HepG2 (cell line): ENCODE data around the gene CFAP97D1. TPM values are rescaled to one million over a fixed set of nuclear protein-coding genes. Genes with fewer than 3 reads are reported as not detected.

Experiments
- ATF1 ChIP-seq: IDR thresholded peaks from 2 replicates; pipeline ENCODE4 v1.6.1; 2016; ENCODE audit warnings: mild to moderate bottlenecking, control low read depth
- BORCS8-MEF2B ChIP-seq: sonication (generic); formaldehyde crosslinking; IDR thresholded peaks from 2 replicates; pipeline ENCODE4 v1.8.0; 2022; ENCODE audit warnings: mild to moderate bottlenecking, missing genetic modification reagents
- EP300 ChIP-seq, 3 experiments: sonication (generic) in 1 of 3; formaldehyde crosslinking in 1 of 3; IDR thresholded peaks; 2 replicates each; pipeline versions ENCODE4 v1.5.1 to v1.6.1; 2011 to 2020; ENCODE audit warnings: low read depth in 2 of 3, low read length in 2 of 3, borderline replicate concordance in 1 of 3, improper control_type of control experiment in 1 of 3, mild to moderate bottlenecking in 1 of 3, missing genetic modification reagents in 1 of 3, moderate library complexity in 1 of 3
- GATAD2A ChIP-seq: IDR thresholded peaks from 2 replicates; pipeline ENCODE4 v1.6.1; 2016
- GPN1 ChIP-seq: sonication (generic); formaldehyde crosslinking; IDR thresholded peaks from 2 replicates; pipeline ENCODE4 v1.5.1; 2020; ENCODE audit warnings: missing genetic modification reagents, borderline replicate concordance
- HOXA7 ChIP-seq: sonication (generic); formaldehyde crosslinking; IDR thresholded peaks from 2 replicates; pipeline ENCODE4 v1.8.1; 2022; ENCODE audit warnings: mild to moderate bottlenecking, missing genetic modification reagents, moderate library complexity
- MEIS1 ChIP-seq: sonication (generic); formaldehyde crosslinking; IDR thresholded peaks from 2 replicates; pipeline ENCODE4 v1.9.0; 2021; ENCODE audit warnings: mild to moderate bottlenecking, missing genetic modification reagents, moderate library complexity, borderline replicate concordance
- MLX ChIP-seq: IDR thresholded peaks from 2 replicates; pipeline ENCODE4 v1.6.1; 2016
- NCOA2 ChIP-seq: sonication (generic); formaldehyde crosslinking; IDR thresholded peaks from 2 replicates; pipeline ENCODE4 v1.8.0; 2022; ENCODE audit warnings: inconsistent platforms
- PHF21A ChIP-seq: sonication (generic); formaldehyde crosslinking; IDR thresholded peaks from 2 replicates; pipeline ENCODE4 v1.5.0; 2020; ENCODE audit warnings: mild to moderate bottlenecking, missing genetic modification reagents
- POLR2G ChIP-seq: fragments of 200-400 bp; formaldehyde crosslinking; IDR thresholded peaks from 2 replicates; pipeline ENCODE4 v1.6.1; 2018; ENCODE audit warnings: mild to moderate bottlenecking, low read depth, low read length, moderate library complexity
- SIN3B ChIP-seq: fragments of 150-350 bp; IDR thresholded peaks from 2 replicates; pipeline ENCODE4 v1.6.1; 2014; ENCODE audit warnings: low read length
- SUZ12 ChIP-seq: fragments of 150-350 bp; IDR thresholded peaks from 2 replicates; pipeline ENCODE4 v1.6.1; 2014; ENCODE audit warnings: low read depth, low read length
- TERF1 ChIP-seq: sonication (generic); formaldehyde crosslinking; IDR thresholded peaks from 2 replicates; pipeline ENCODE4 v1.8.0; 2022; ENCODE audit warnings: mild to moderate bottlenecking, missing genetic modification reagents, moderate library complexity
- ZBTB4 ChIP-seq: sonication (generic); formaldehyde crosslinking; IDR thresholded peaks from 2 replicates; pipeline ENCODE4 v1.4.0; 2020; ENCODE audit warnings: missing genetic modification reagents, mild to moderate bottlenecking, borderline replicate concordance
- ZC3H4 ChIP-seq: sonication (generic); formaldehyde crosslinking; IDR thresholded peaks from 2 replicates; pipeline ENCODE4 v1.4.0; 2020; ENCODE audit warnings: missing genetic modification reagents, borderline replicate concordance
- ZNF382 ChIP-seq: sonication (generic); formaldehyde crosslinking; IDR thresholded peaks from 2 replicates; pipeline ENCODE4 v1.5.0; 2020; ENCODE audit warnings: missing genetic modification reagents, mild to moderate bottlenecking, borderline replicate concordance
- ZNF446 ChIP-seq: sonication (generic); formaldehyde crosslinking; IDR thresholded peaks from 2 replicates; pipeline ENCODE4 v1.5.0; 2020; ENCODE audit warnings: mild to moderate bottlenecking, missing genetic modification reagents
- ZNF563 ChIP-seq: sonication (generic); formaldehyde crosslinking; IDR thresholded peaks from 2 replicates; pipeline ENCODE4 v1.8.0; 2022; ENCODE audit warnings: mild to moderate bottlenecking, moderate library complexity, missing genetic modification reagents
- ZNF564 ChIP-seq: sonication (generic); formaldehyde crosslinking; IDR thresholded peaks from 2 replicates; pipeline ENCODE4 v1.8.1; 2023; ENCODE audit warnings: mild to moderate bottlenecking, missing genetic modification reagents
- ZNF678 ChIP-seq: sonication (generic); formaldehyde crosslinking; IDR thresholded peaks from 2 replicates; pipeline ENCODE4 v1.4.0; 2020; ENCODE audit warnings: mild to moderate bottlenecking, missing genetic modification reagents
- ZNF746 ChIP-seq: sonication (generic); formaldehyde crosslinking; IDR thresholded peaks from 2 replicates; pipeline ENCODE4 v1.8.0; 2022; ENCODE audit warnings: mild to moderate bottlenecking, missing genetic modification reagents
- ZNF891 ChIP-seq: sonication (generic); formaldehyde crosslinking; IDR thresholded peaks from 2 replicates; pipeline ENCODE4 v1.5.0; 2020; ENCODE audit warnings: mild to moderate bottlenecking, missing genetic modification reagents
- polyA plus RNA-seq, 8 experiments: library from polyadenylated mRNA; depleted of rRNA in 3 of 8; stranded (reverse) in 7 of 8; unstranded in 1 of 8; fragments of >200 nt; fragmentation: Illumina TruSeq in 4 of 8; extraction: Trizol in 4 of 8; gene quantifications; 2 replicates each; pipeline versions ENCODE4 v1.2.1 to v1.2.3, GENCODE V29; 2011 to 2016; ENCODE audit warnings: low read depth in 4 of 8, missing spikeins in 1 of 8, mixed read lengths in 1 of 8; ENCODE audit not compliant: insufficient read depth in 1 of 8
- total RNA-seq, 5 experiments: library from RNA; depleted of rRNA; stranded (reverse); fragments of >200 nt; fragmentation: Illumina TruSeq; extraction: Trizol; gene quantifications; 2 replicates each; pipeline ENCODE4 v1.2.3, GENCODE V29; 2016; ENCODE audit warnings: low read depth in 1 of 5
- TF ChIP-seq, protein P1 (sequence below): sonication (generic); formaldehyde crosslinking; IDR thresholded peaks from 2 replicates; pipeline ENCODE4 v1.5.0; 2020; ENCODE audit warnings: missing genetic modification reagents

CFAP97D1 gene
- total and polyA plus RNA-seq, 2 of the 13 experiments (the other 11 are each of a cell fraction or from before 2014, with no cell fraction given), result 0.02 TPM; not detected in 1

GRCh38 chr17:43778337-43779144, 1.7 kb upstream of the CFAP97D1 start, which contains the start of gene DUSP3 (continued):
- TF ChIP-seq ZNF446 (peak; percentile 94), EP300 (IDR thresholded peaks at IDR 0.05; ENCODE audit: low read depth in 2 of 2, low read length in 2 of 2) (0 out of 4 replicates have a peak, but pooled peaks of 1 of the 2 experiments have one; percentile 29), EP300 (CRISPR knock-in tag; IDR thresholded peaks at IDR 0.05; ENCODE audit: borderline replicate concordance) (0 out of 2 replicates have a peak, but pooled peaks have one; percentile 31), BORCS8-MEF2B (peak; percentile 68), TERF1 (0 out of 2 replicates have a peak, but pooled peaks have one; percentile 67), ZNF564 (CRISPR knock-in tag) (no peak; the same call in 1 of the 2 replicates), GPN1 (CRISPR knock-in tag) (0 out of 2 replicates have a peak, but pooled peaks have one; percentile 27), HOXA7 (CRISPR knock-in tag) (no peak), ZNF382 (no peak), SUZ12 (no peak), ZNF678 (CRISPR knock-in tag) (peak; percentile 74; the same call in 1 of the 2 replicates), GATAD2A (CRISPR knock-in tag) (no peak), ZNF563 (CRISPR knock-in tag) (peak; percentile 97), ATF1 (no peak), MLX (CRISPR knock-in tag) (peak; percentile 87; the same call in 1 of the 2 replicates), SIN3B (no peak), ZNF891 (CRISPR knock-in tag) (peak; percentile 42; the same call in 1 of the 2 replicates), NCOA2 (peak; percentile 6; the same call in 1 of the 2 replicates), MEIS1 (CRISPR knock-in tag) (peak; percentile 50), ZBTB4 (peak; percentile 38; the same call in 1 of the 2 replicates), POLR2G (peak; percentile 93), ZC3H4 (CRISPR knock-in tag) (peak; percentile 90; the same call in 1 of the 2 replicates), ZNF746 (CRISPR knock-in tag) (peak; percentile 14), PHF21A (CRISPR knock-in tag) (peak; percentile 68)
- TF ChIP-seq, protein P1, sequence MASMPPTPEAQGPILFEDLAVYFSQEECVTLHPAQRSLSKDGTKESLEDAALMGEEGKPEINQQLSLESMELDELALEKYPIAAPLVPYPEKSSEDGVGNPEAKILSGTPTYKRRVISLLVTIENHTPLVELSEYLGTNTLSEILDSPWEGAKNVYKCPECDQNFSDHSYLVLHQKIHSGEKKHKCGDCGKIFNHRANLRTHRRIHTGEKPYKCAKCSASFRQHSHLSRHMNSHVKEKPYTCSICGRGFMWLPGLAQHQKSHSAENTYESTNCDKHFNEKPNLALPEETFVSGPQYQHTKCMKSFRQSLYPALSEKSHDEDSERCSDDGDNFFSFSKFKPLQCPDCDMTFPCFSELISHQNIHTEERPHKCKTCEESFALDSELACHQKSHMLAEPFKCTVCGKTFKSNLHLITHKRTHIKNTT, result no peak
